Stromal cell of bone marrow (primary cell): ENCODE measurements around the gene LRRC27.
A peak's percentile ranks its signal among the peaks of the same experiment; 100 is the strongest.
"Not testable (repeated sequence)": the region's sequence is repeated elsewhere in the genome, so short reads cannot be mapped to it uniquely, and the experiment has no call there.

Source experiments
- DNase-seq: peaks from one replicate; pipeline ENCODE4 v3.0.0-alpha.2; 2012; ENCODE audit warnings: low read depth

Gene LRRC27

GRCh38 chr10:132314881-132315280, 17.1 kb upstream of the LRRC27 start:
- not testable (repeated sequence) for DNase-seq

DNA sequence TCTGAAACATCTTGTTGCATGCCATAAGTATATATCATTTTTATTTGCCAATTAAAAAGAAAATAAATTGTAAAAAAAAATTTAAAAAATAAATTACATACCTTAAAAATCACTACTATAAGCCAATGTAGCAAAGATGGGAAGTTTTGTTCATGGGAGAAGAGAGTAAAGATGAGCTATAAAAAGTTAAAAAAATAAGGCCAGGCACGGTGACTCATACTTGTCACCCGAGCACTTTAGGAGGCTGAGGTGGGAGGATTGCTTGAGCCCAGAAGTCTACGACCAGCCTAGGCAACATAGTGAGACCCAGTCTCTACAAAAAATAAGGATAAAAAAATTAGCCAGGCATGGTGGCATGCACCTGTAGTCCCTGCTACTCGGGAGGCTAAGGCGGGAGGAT, 15.9 kb upstream of the LRRC27 start:
- DNase-seq: no peak

- not testable (repeated sequence) for DNase-seq
Observed at GRCh38 chr10:132317477-132317876, 14.5 kb upstream of the LRRC27 start.

GRCh38 chr10:132319853-132320653, 11.9 kb upstream of the LRRC27 start:
- DNase-seq: peak; percentile 85

- no peak for DNase-seq
Observed at GRCh38 chr10:132320654-132321469, 11.1 kb upstream of the LRRC27 start.

- no peak for DNase-seq
Observed at GRCh38 chr10:132321726-132322125, 10.3 kb upstream of the LRRC27 start.

GRCh38 chr10:132322586-132323048, 9.4 kb upstream of the LRRC27 start:
- DNase-seq: peak; percentile 47

GRCh38 chr10:132324186-132324585, 7.8 kb upstream of the LRRC27 start:
- DNase-seq: no peak

- no peak for DNase-seq
Observed at GRCh38 chr10:132326344-132326889, 5.6 kb upstream of the LRRC27 start.

GRCh38 chr10:132326925-132327324, 5.1 kb upstream of the LRRC27 start:
- no peak for DNase-seq

DNA sequence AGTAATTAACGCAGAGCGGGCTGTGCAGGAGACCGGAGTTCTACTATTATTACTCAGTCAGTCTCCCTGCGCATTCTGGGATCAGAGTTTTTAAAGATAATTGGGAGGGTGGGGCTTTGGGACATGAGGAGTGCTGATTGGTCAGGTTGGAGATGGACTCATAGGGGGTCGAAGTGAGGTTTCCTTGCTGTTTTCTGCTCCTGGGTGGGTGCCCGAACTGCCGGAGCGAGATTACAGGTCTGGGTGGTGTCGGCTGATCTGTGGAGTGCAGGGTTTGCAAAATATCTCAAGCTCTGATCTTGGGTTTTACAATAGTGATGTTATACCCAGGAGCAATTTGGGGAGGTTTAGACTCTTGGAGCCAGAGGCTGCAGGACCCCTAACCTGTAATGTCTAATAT, 3.9 kb upstream of the LRRC27 start:
- DNase-seq: no peak

DNA sequence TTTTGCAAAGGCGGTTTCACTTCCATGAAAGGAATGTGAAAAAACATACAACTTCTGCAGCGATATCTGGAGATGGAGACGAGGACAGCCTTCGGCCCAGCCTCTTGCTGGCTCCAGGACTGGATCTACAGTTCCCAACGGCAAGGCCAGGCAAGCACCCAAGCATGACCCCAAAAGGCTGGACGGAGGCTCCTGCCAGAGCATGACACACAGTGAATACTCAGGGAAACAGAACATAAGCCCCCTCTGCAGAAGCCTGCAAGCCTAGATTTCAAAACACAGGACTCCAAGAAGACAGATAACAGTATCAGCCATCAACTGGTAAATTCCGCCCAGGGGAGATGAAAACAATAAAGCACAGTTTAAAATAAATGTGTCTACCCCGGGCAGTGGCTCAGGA, 3.3 kb upstream of the LRRC27 start:
- DNase-seq: no peak

- DNase-seq: no peak
Observed at GRCh38 chr10:132329565-132330485, 2.2 kb upstream of the LRRC27 start.

DNA sequence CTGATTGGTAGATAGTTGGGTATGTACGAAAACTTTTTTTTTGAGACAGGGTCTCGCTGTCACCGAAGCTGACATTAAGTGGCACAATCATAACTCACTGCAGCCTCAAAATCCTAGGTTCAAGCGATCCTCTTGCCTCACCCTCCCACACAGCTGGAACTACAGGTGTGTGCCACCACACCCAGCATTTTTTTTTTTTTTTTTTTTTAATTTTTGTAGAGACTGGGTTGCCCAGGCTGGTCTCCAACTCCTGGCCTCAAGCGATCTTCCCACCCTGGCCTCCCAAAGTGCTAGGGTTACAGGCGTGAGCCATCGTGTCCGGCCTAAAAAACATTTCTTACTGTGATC, 1.5 kb upstream of the LRRC27 start:
- no peak for DNase-seq

DNA sequence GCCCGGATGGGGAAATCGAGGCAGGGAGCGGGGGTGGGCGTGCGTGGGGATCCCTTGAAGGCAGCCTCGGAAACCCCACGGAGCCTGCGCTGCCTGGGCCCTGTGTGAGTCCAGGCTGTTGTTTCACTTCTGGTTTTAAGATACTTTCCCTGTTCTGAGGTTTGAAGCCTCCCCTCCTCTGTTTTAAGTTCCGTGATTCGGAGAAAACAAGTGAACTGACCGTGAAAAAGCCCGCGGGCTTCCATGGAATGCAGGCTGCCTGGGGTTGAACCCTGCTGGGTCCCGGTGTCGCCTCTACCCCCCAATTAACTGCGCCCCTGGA, 401 bp downstream of the LRRC27 start:
- DNase-seq: no peak

- no peak for DNase-seq
Observed at GRCh38 chr10:132333386-132333785, 1.4 kb downstream of the LRRC27 start.

- no peak for DNase-seq
Observed at GRCh38 chr10:132334631-132335188, 2.7 kb downstream of the LRRC27 start.

GRCh38 chr10:132335189-132336063, 3.4 kb downstream of the LRRC27 start:
- no peak for DNase-seq

GRCh38 chr10:132336064-132336746, 4.2 kb downstream of the LRRC27 start:
- DNase-seq: no peak

GRCh38 chr10:132336919-132337407, 5.0 kb downstream of the LRRC27 start:
- no peak for DNase-seq
